Fibroblast of upper back skin (primary cell): ENCODE data around the gene OSBPL5.
"Not testable (repeated sequence)": the region's sequence is repeated elsewhere in the genome, so short reads cannot be mapped to it uniquely, and the experiment has no call there.

Experiments
- DNase-seq: peaks from one replicate; pipeline ENCODE4 v3.0.0-alpha.2; 2013

The OSBPL5 gene

GRCh38 chr11:3181725-3182461, 16.8 kb upstream of the OSBPL5 start:
- DNase-seq, result no peak

GRCh38 chr11:3180869-3181268, 15.8 kb upstream of the OSBPL5 start:
- no peak for DNase-seq

- peak; percentile 86 for DNase-seq
These were observed 13.2 kb upstream of the OSBPL5 start for GRCh38 chr11:3178349-3178748.

- DNase-seq, result peak; percentile 21
These were observed 12.8 kb upstream of the OSBPL5 start for GRCh38 chr11:3177931-3178330.

GRCh38 chr11:3176487-3176886, 11.4 kb upstream of the OSBPL5 start:
- no peak for DNase-seq

GRCh38 chr11:3175194-3175593, 10.1 kb upstream of the OSBPL5 start:
- DNase-seq, result no peak

GRCh38 chr11:3174387-3174786, 9.3 kb upstream of the OSBPL5 start:
- no peak for DNase-seq

- DNase-seq, result no peak
These were observed 8.7 kb upstream of the OSBPL5 start for GRCh38 chr11:3173795-3174194.

GRCh38 chr11:3171931-3172560, 6.9 kb upstream of the OSBPL5 start:
- no peak for DNase-seq

GRCh38 chr11:3170756-3171650, 5.9 kb upstream of the OSBPL5 start:
- DNase-seq, result no peak

- DNase-seq, result no peak
These were observed 5.1 kb upstream of the OSBPL5 start for GRCh38 chr11:3170044-3170755.

GRCh38 chr11:3169255-3170043, 4.3 kb upstream of the OSBPL5 start:
- peak; percentile 64 for DNase-seq

- not testable (repeated sequence) for DNase-seq
These were observed 3.7 kb upstream of the OSBPL5 start for GRCh38 chr11:3168742-3169254.

- DNase-seq, result no peak
These were observed 2.3 kb upstream of the OSBPL5 start for GRCh38 chr11:3167143-3168119.

- DNase-seq, result no peak
These were observed 1.4 kb upstream of the OSBPL5 start for GRCh38 chr11:3166268-3167142.

GRCh38 chr11:3165916-3166267, 782 bp upstream of the OSBPL5 start:
- DNase-seq, result no peak

- DNase-seq, result no peak
These were observed 458 bp downstream of the OSBPL5 start for GRCh38 chr11:3164552-3165151.

- no peak for DNase-seq
These were observed 965 bp downstream of the OSBPL5 start for GRCh38 chr11:3164138-3164551.
